Measurements from ENCODE around the gene SLC8A3.

DNA sequence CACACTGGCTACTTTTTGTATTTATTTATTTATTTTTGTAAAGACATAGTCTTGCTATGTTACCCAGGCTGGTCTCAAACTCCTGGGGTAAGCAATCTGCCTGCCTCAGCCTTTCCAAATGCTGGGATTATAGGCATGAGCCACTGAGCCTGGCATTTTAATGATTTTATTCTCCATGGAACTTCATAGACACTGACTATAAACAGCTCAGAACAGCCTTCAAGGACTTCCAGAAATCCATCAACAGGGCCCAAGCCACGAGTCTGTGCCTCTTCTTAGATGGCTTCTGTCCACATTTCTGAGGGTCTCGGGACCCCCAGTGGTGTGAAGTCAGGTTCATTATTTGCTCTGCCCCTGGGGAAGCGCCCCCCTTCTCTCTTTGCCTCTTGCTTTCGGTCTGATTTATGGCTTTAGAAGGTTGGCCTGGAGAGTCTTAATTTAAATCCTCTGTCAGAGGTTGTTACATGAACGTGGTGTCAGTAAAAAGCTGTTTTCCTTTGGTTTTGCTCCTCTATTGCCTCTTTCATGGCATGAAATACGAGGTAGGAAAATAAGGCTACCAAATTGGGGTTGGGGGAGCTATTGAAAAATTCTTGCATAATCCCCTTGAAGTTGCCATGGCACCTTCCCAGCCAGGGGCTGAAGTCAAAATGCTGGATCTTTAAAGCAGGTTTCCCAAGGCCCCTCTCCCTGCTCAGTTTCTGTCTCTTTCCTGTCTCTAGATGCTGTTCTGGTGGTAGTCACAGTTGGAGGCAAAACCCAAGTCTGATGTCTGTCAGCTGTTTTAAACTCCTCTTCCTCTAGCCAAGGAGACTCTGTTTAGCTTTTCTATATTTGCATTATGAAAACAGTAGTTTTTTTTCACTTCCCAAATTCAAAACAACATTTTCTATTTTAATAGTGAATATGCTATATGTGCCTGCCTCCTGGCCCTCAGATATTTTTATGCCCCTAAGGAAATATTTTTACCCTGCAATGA, 180.2 kb downstream of the SLC8A3 start:
- TF ChIP-seq, protein P1, sequence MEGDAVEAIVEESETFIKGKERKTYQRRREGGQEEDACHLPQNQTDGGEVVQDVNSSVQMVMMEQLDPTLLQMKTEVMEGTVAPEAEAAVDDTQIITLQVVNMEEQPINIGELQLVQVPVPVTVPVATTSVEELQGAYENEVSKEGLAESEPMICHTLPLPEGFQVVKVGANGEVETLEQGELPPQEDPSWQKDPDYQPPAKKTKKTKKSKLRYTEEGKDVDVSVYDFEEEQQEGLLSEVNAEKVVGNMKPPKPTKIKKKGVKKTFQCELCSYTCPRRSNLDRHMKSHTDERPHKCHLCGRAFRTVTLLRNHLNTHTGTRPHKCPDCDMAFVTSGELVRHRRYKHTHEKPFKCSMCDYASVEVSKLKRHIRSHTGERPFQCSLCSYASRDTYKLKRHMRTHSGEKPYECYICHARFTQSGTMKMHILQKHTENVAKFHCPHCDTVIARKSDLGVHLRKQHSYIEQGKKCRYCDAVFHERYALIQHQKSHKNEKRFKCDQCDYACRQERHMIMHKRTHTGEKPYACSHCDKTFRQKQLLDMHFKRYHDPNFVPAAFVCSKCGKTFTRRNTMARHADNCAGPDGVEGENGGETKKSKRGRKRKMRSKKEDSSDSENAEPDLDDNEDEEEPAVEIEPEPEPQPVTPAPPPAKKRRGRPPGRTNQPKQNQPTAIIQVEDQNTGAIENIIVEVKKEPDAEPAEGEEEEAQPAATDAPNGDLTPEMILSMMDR (IDR thresholded peaks at IDR 0.05): no peak
- TF ChIP-seq POLR2A (IDR thresholded peaks at IDR 0.05): no peak
